ENCODE data around the gene MAPK14.

DNA sequence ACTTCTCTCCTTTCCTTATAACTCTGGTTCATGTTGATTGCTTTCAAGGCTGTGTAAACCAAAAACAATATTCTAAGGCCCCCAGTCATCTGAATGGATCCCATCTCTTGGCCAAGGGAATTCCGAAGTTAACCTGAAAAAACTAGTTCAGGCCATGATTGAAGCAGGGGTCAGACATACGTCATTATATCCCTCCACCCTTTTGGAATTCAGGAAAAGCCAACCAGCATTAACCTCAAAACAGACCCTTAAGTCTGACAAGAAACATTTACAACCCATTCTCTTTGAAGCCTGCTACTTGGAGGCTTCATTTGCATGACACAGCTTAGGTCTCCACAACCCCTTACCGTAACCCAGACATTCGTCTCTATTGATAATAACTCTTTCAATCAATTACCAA, 42.9 kb upstream of the MAPK14 start:
- TF ChIP-seq YY1 (IDR thresholded peaks at IDR 0.05) (no peak), CTCF (IDR thresholded peaks at IDR 0.05; ENCODE audit: low read depth, low read length, missing input control) (no peak), TAF1 (conservative IDR thresholded peaks at IDR 0.05) (no peak), RAD21 (IDR thresholded peaks at IDR 0.05) (no peak), MAX (IDR thresholded peaks at IDR 0.05) (no peak)
